ENCODE results near the gene CDH23.

GRCh38 chr10:71475243-71475871 lies 78.6 kb downstream of the CDH23 start:
- TF ChIP-seq, protein P1, sequence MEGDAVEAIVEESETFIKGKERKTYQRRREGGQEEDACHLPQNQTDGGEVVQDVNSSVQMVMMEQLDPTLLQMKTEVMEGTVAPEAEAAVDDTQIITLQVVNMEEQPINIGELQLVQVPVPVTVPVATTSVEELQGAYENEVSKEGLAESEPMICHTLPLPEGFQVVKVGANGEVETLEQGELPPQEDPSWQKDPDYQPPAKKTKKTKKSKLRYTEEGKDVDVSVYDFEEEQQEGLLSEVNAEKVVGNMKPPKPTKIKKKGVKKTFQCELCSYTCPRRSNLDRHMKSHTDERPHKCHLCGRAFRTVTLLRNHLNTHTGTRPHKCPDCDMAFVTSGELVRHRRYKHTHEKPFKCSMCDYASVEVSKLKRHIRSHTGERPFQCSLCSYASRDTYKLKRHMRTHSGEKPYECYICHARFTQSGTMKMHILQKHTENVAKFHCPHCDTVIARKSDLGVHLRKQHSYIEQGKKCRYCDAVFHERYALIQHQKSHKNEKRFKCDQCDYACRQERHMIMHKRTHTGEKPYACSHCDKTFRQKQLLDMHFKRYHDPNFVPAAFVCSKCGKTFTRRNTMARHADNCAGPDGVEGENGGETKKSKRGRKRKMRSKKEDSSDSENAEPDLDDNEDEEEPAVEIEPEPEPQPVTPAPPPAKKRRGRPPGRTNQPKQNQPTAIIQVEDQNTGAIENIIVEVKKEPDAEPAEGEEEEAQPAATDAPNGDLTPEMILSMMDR (conservative IDR thresholded peaks at IDR 0.05; ENCODE audit: low read depth, low read length) = no peak
- no peak for TF ChIP-seq EZH2 (IDR thresholded peaks at IDR 0.05; ENCODE audit: low read length, unreplicated experiment)
